ENCODE measurements around the gene MACF1.
"Not testable (repeated sequence)": the region's sequence is repeated elsewhere in the genome, so short reads cannot be mapped to it uniquely, and the experiment has no call there.

MACF1 gene

DNA sequence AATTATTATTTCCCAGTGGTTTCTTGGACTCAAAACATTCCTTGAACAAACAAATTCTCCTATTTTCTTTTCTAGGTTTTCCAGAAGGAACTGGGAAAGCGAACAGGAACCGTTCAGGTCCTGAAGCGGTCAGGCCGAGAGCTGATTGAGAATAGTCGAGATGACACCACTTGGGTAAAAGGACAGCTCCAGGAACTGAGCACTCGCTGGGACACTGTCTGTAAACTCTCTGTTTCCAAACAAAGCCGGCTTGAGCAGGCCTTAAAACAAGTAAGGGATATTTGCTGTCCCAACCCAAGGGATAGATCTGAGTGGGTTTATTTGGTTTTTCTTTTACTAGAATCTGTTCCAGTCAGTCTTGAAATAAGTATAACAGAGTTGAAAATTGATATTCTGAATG lies 247.6 kb downstream of the MACF1 start:
- DNase-seq (ENCODE audit: low read depth in 1 of 2, low spot score in 1 of 2): no peak

- DNase-seq (ENCODE audit: low read depth in 1 of 2, low spot score in 1 of 2): no peak
Measured at GRCh38 chr1:39452540-39452939, 248.0 kb downstream of the MACF1 start.

- DNase-seq (ENCODE audit: low read depth in 1 of 2, low spot score in 1 of 2): no peak
Measured at GRCh38 chr1:39453603-39454002, 249.1 kb downstream of the MACF1 start.

DNA sequence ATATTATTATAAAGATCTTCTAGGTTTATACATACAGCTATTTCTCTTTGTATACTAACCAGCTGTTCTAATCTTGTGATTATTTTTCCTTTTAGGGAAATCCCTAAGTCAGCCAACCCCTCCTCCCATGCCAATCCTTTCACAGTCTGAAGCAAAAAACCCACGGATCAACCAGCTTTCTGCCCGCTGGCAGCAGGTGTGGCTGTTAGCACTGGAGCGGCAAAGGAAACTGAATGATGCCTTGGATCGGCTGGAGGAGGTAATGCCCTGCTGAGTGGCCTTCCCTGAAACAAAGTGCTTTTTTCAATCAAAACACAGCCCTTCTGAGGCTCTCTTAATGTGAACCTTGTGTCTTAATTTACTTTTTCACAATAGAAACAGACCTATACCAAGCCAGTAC lies 254.5 kb downstream of the MACF1 start:
- no peak for DNase-seq (ENCODE audit: low read depth in 1 of 2, low spot score in 1 of 2)

GRCh38 chr1:39462074-39462473 lies 257.6 kb downstream of the MACF1 start:
- no peak for DNase-seq (ENCODE audit: low read depth in 1 of 2, low spot score in 1 of 2)

DNA sequence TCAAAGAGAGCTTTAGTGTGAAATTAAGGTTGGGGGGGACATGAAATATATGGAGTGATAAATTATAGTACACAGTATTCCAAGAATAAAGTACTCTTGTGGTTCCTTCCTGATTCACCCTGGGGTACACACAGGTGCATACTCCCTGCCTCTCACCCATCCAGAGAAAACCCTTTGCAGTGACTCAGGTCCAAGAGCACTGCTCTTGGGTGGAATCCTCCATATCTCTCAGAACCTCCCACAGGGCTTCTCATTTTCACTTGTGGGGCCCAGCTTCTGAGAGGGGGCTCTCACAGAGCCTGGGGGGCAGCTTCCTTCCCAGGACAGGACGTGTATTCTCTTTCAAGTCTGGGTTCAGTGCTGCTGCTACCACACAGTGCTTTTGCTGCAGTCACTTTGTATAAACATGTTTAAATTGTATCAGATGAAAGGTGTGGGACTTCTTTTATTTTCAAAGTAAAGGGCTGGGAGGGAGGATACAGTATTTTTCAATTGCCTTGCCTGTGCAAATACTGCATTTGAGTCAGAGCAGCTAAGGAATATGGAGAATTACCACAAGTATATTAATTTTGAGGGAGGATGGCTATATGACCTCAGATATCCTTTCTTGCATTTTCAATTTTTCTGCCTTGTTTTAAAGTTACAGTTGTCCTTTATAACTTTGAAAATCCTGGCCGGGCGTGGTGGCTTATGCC lies 262.1 kb downstream of the MACF1 start:
- DNase-seq (ENCODE audit: low read depth in 1 of 2, low spot score in 1 of 2): no peak

- not testable (repeated sequence) for DNase-seq (ENCODE audit: low read depth in 1 of 2, low spot score in 1 of 2)
Measured at GRCh38 chr1:39467108-39467720, 262.7 kb downstream of the MACF1 start.

- no peak for DNase-seq (ENCODE audit: low read depth in 1 of 2, low spot score in 1 of 2)
Measured at GRCh38 chr1:39469150-39469549, 264.7 kb downstream of the MACF1 start.

DNA sequence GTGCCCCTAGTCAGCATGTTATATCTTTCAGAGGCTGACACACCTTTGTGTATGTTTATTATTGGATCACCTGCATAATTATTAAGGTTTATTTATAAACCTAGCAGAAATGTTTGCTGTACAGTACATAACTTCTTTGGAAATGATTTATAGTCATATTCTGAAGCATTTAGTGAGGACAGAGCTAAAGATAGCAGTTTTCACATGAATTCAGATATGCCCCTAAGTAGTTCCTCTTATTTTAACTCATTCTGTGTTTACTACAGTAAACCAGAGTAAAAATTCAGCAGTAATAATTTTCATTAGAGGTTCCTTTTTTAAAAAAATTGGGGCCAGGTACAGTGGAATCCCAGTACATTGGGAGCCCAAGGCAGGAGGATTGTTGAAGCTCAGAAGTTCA lies 265.5 kb downstream of the MACF1 start:
- no peak for DNase-seq (ENCODE audit: low read depth in 1 of 2, low spot score in 1 of 2)

DNA sequence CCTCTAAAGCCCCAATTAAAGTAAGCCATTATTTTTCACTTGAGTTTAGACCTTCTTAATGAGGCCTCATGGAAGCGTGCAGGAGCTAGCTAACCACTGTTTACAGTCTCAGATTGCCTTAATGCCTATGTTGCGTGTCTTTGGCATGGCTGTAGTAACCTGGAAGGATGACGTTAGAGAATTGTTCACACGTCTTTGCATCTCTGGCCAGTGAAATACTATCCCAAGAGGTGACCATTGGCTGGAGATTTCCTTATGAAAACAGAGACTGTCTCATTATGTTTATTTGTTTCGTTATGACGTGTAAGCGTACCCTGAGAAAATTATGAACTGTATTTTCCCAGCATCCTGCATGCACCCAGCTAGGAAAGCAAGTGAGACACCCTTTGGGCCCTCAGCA lies 268.3 kb downstream of the MACF1 start:
- no peak for DNase-seq (ENCODE audit: low read depth in 1 of 2, low spot score in 1 of 2)

DNA sequence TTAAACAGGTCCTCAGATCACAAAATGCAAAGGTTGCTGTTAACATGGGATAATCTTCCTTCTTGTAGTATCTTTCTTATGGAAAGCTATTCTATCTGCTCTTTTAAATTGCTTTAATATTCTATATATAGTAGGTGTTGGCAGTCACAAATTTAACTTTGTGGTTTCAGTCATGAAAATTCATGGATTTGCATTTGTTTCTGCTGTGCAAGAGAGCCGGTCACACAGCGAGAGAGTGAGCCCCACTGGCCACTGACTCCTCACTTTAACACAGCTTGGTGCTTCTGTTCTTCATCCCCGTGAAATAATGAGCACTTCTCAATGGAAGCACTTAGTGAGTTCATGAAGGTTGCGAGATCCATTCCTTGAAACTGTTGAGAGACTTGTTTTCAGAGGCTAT lies 268.8 kb downstream of the MACF1 start:
- no peak for DNase-seq (ENCODE audit: low read depth in 1 of 2, low spot score in 1 of 2)

- no peak for DNase-seq (ENCODE audit: low read depth in 1 of 2, low spot score in 1 of 2)
Measured at GRCh38 chr1:39474810-39475209, 270.3 kb downstream of the MACF1 start.

- DNase-seq (ENCODE audit: low read depth in 1 of 2, low spot score in 1 of 2): not testable (repeated sequence)
Measured at GRCh38 chr1:39475551-39475950, 271.1 kb downstream of the MACF1 start.

- no peak for DNase-seq (ENCODE audit: low read depth in 1 of 2, low spot score in 1 of 2)
Measured at GRCh38 chr1:39478126-39478915, 273.8 kb downstream of the MACF1 start.

GRCh38 chr1:39481289-39481688 lies 276.8 kb downstream of the MACF1 start:
- no peak for DNase-seq (ENCODE audit: low read depth in 1 of 2, low spot score in 1 of 2)

GRCh38 chr1:39483276-39483675 lies 278.8 kb downstream of the MACF1 start:
- DNase-seq (ENCODE audit: low read depth in 1 of 2, low spot score in 1 of 2): no peak

DNA sequence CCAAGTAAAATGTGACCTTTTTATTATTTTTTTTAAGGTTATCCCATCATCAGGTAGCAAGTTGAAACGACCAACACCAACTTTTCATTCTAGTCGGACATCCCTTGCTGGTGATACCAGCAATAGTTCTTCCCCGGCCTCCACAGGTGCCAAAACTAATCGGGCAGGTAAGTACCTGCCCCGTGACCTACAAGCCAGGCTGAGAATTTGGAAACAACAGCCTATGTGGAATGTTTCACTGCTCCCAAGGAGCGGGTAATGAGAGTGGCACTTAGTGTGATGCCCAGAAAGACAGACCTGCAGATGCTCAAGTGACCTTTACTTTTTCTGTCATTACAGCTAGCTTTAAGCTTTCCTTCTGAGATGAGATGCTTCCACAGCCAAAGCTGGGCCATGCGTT lies 280.1 kb downstream of the MACF1 start:
- no peak for DNase-seq (ENCODE audit: low read depth in 1 of 2, low spot score in 1 of 2)

GRCh38 chr1:39485046-39485803 lies 280.7 kb downstream of the MACF1 start:
- DNase-seq (ENCODE audit: low read depth in 1 of 2, low spot score in 1 of 2): no peak

GRCh38 chr1:39488012-39488545 lies 283.6 kb downstream of the MACF1 start:
- DNase-seq (ENCODE audit: low read depth in 1 of 2, low spot score in 1 of 2): no peak

GRCh38 chr1:39488793-39489566 lies 284.5 kb downstream of the MACF1 start:
- no peak for DNase-seq (ENCODE audit: low read depth in 1 of 2, low spot score in 1 of 2)
